Measurements from ENCODE around the gene MEGF8.

MEGF8 gene

DNA sequence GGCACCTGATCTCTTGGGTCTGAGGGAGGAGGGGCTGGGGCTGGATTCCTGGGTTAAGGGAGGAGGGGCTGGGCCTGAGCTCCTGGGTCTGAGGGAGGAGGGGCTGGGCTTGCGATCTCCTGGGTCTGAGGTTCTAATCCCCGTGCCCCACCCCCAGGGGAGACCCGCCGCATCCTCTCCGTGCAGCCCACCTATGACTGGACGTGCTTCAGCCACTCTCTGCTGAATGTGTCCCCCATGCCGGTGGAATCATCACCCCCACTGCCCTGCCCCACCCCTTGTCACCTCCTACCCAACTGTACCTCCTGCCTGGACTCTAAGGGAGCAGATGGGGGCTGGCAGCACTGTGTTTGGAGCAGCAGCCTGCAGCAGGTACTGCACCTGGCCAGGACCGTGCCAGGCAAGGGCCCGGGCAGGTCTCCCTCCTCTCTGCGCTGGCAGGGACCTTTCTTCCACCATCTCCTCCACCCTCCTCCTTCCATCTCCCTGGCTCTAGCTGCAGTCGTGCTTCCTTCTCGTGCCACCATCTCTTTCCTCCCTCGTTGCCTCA lies 37.5 kb downstream of the MEGF8 start:
- TF ChIP-seq CTCF (IDR thresholded peaks at IDR 0.05; ENCODE audit: low read depth, low read length), result no peak
- TF ChIP-seq EZH2phosphoT487 (IDR thresholded peaks at IDR 0.05; ENCODE audit: low read depth), result no peak
- H3K79me2 ChIP-seq (ENCODE audit: low read length), result no peaks in the 10 kb centered on the region
- H3K9me3 ChIP-seq (ENCODE audit: insufficient read depth, low read length), result 0 out of 2 replicates have a peak, but pooled peaks cover 8% of the 10 kb centered on the region
- H3K27ac ChIP-seq (ENCODE audit: low read length), result no peak overlapping the region; the same call in 1 of the 2 replicates
- no peak overlapping the region for H3K4me3 ChIP-seq (ENCODE audit: low read length)
- no peak overlapping the region for H3K4me2 ChIP-seq (ENCODE audit: low read length)
- H3K27me3 ChIP-seq (ENCODE audit: low read depth, low read length), result no peaks in the 10 kb centered on the region
- peaks cover 15% of the 10 kb centered on the region for H3K4me1 ChIP-seq (ENCODE audit: low read length)
- no peak overlapping the region for H2AFZ ChIP-seq (ENCODE audit: low read depth, low read length)
- H3K9ac ChIP-seq (ENCODE audit: low read length), result no peak overlapping the region
- H4K20me1 ChIP-seq (ENCODE audit: insufficient read depth, low read length), result no peaks in the 10 kb centered on the region
- peaks cover 24% of the 10 kb centered on the region for H3K36me3 ChIP-seq (replicated peaks; ENCODE audit: low read depth, low read length)

DNA sequence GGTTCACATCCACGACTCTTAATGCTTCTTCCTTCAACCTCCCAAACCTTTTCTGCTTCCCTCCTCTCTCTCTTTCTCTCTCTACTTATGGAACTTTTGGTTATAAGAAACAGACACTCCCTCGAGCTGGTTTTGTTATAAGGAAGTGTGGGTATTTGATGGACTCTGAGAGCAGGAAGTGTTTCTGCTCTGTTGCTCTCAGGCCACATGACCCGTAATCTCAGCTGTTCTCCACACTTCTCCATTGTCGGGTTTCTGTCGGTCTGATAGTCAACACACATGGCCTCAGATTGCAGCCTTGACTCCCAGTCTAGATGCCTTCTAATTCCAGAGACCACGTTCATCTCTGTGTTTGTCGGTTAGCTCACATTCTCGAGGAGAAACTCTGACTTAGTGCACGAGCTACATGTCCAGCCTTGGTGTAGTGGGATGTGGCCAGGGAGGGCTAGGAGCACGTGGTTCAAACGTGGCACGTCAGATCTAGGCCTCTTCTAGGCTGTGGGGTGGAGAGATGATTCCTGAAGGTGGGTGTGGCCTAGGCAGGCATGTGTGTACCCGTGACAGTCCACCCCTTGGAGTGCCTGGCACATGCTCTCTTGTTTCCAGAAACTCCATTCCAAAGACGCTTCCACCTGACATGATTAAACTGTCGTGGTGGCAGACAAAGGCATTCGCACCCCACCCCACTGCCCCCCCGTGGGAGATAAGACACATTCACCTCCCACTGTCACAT lies 38.3 kb downstream of the MEGF8 start:
- peaks cover 19% of the 10 kb centered on the region for H3K36me3 ChIP-seq (replicated peaks; ENCODE audit: low read depth, low read length)
- TF ChIP-seq EZH2phosphoT487 (IDR thresholded peaks at IDR 0.05; ENCODE audit: low read depth) (no peak), CTCF (IDR thresholded peaks at IDR 0.05; ENCODE audit: low read depth, low read length) (no peak)
- peaks cover 15% of the 10 kb centered on the region for H3K4me1 ChIP-seq (ENCODE audit: low read length)
- H3K27me3 ChIP-seq (ENCODE audit: low read depth, low read length), result no peaks in the 10 kb centered on the region
- peak overlapping the region; percentile 22; the same call in 1 of the 2 replicates for H3K27ac ChIP-seq (ENCODE audit: low read length)
- no peak overlapping the region for H3K4me3 ChIP-seq (ENCODE audit: low read length)
- H3K9ac ChIP-seq (ENCODE audit: low read length), result no peak overlapping the region
- H3K4me2 ChIP-seq (ENCODE audit: low read length), result peak overlapping the region; percentile 18; the same call in 1 of the 2 replicates
- no peaks in the 10 kb centered on the region for H4K20me1 ChIP-seq (ENCODE audit: insufficient read depth, low read length)
- no peak overlapping the region for H2AFZ ChIP-seq (ENCODE audit: low read depth, low read length)
- no peaks in the 10 kb centered on the region for H3K79me2 ChIP-seq (ENCODE audit: low read length)
- H3K9me3 ChIP-seq (ENCODE audit: insufficient read depth, low read length), result 0 out of 2 replicates have a peak, but pooled peaks cover 8% of the 10 kb centered on the region

- H3K4me2 ChIP-seq (ENCODE audit: low read length), result no peak overlapping the region
- H3K79me2 ChIP-seq (ENCODE audit: low read length), result no peaks in the 10 kb centered on the region
- H3K4me3 ChIP-seq (ENCODE audit: low read length), result no peak overlapping the region
- peaks cover 25% of the 10 kb centered on the region for H3K36me3 ChIP-seq (replicated peaks; ENCODE audit: low read depth, low read length)
- H3K27me3 ChIP-seq (ENCODE audit: low read depth, low read length), result no peaks in the 10 kb centered on the region
- no peak overlapping the region for H3K27ac ChIP-seq (ENCODE audit: low read length)
- H2AFZ ChIP-seq (ENCODE audit: low read depth, low read length), result no peak overlapping the region
- H3K4me1 ChIP-seq (ENCODE audit: low read length), result peaks cover 17% of the 10 kb centered on the region
- no peaks in the 10 kb centered on the region for H4K20me1 ChIP-seq (ENCODE audit: insufficient read depth, low read length)
- H3K9me3 ChIP-seq (ENCODE audit: insufficient read depth, low read length), result 0 out of 2 replicates have a peak, but pooled peaks cover 8% of the 10 kb centered on the region
- no peak for TF ChIP-seq CTCF (IDR thresholded peaks at IDR 0.05; ENCODE audit: low read depth, low read length)
- no peak for TF ChIP-seq EZH2phosphoT487 (IDR thresholded peaks at IDR 0.05; ENCODE audit: low read depth)
- no peak overlapping the region for H3K9ac ChIP-seq (ENCODE audit: low read length)
Measured at GRCh38 chr19:42366673-42367072, 41.2 kb downstream of the MEGF8 start.

- no peak overlapping the region for H2AFZ ChIP-seq (ENCODE audit: low read depth, low read length)
- H3K4me2 ChIP-seq (ENCODE audit: low read length), result no peak overlapping the region
- peaks cover 26% of the 10 kb centered on the region for H3K4me1 ChIP-seq (ENCODE audit: low read length)
- no peaks in the 10 kb centered on the region for H3K27me3 ChIP-seq (ENCODE audit: low read depth, low read length)
- H3K9ac ChIP-seq (ENCODE audit: low read length), result no peak overlapping the region
- H3K27ac ChIP-seq (ENCODE audit: low read length), result no peak overlapping the region
- H3K36me3 ChIP-seq (replicated peaks; ENCODE audit: low read depth, low read length), result peaks cover 24% of the 10 kb centered on the region
- H3K79me2 ChIP-seq (ENCODE audit: low read length), result no peaks in the 10 kb centered on the region
- no peaks in the 10 kb centered on the region for H4K20me1 ChIP-seq (ENCODE audit: insufficient read depth, low read length)
- TF ChIP-seq EZH2phosphoT487 (IDR thresholded peaks at IDR 0.05; ENCODE audit: low read depth) (no peak), CTCF (IDR thresholded peaks at IDR 0.05; ENCODE audit: low read depth, low read length) (no peak)
- H3K4me3 ChIP-seq (ENCODE audit: low read length), result no peak overlapping the region
- H3K9me3 ChIP-seq (ENCODE audit: insufficient read depth, low read length), result 0 out of 2 replicates have a peak, but pooled peaks cover 8% of the 10 kb centered on the region
Measured at GRCh38 chr19:42367929-42368328, 42.5 kb downstream of the MEGF8 start.
